ENCODE measurements around the gene SLC35F1. TPM values are rescaled to one million over a fixed set of nuclear protein-coding genes. Genes with fewer than 3 reads are reported as not detected.

SLC35F1 gene
- total and polyA plus RNA-seq, 2 donors (not counting 3 experiments of a cell fraction or from before 2014, with no cell fraction given) = not detected

GRCh38 chr6:118220429-118221128 is 313.5 kb downstream of the SLC35F1 start:
- CTCF ChIA-PET = no interaction called here
- POLR2A ChIA-PET = no interaction called here
- Histone ChIP-seq H3K4me2 (ENCODE audit: insufficient read depth, low read length) (no peak overlapping the region), H3K4me3 (replicated peaks in 1 of 3; ENCODE audit: insufficient read depth in 1 of 3, low read depth in 1 of 3, low read length in 3 of 3) (no peak overlapping the region), H3K9me3 (replicated peaks; ENCODE audit: control insufficient read depth, insufficient read depth, low read length) (no peaks in the 10 kb centered on the region), H2AFZ (ENCODE audit: low read depth, low read length) (no peak overlapping the region), H3K27ac (ENCODE audit: insufficient read depth, low read depth, low read length) (no peak overlapping the region), H4K20me1 (replicated peaks; ENCODE audit: control insufficient read depth, extremely low read depth, insufficient read depth, low read length) (no peaks in the 10 kb centered on the region), H3K36me3 (ENCODE audit: control insufficient read depth in 2 of 2, extremely low read depth in 1 of 2, insufficient read depth in 2 of 2, low read length in 2 of 2) (no peaks in the 10 kb centered on the region), H3K27me3 (ENCODE audit: control insufficient read depth in 2 of 2, insufficient read depth in 2 of 2, low read length in 2 of 2) (no peaks in the 10 kb centered on the region), H3K79me2 (ENCODE audit: control insufficient read depth, insufficient read depth, low read length) (no peaks in the 10 kb centered on the region), H3K9me1 (replicated peaks; ENCODE audit: control insufficient read depth, extremely low read depth, insufficient read depth, low read length) (no peaks in the 10 kb centered on the region), H3K9ac (replicated peaks; ENCODE audit: extremely low read depth, insufficient read depth, low read length) (no peak overlapping the region), H3K4me1 (ENCODE audit: control insufficient read depth, extremely low read depth, insufficient read depth, low read length) (no peaks in the 10 kb centered on the region)
- TF ChIP-seq MYC (IDR thresholded peaks at IDR 0.05; ENCODE audit: low read depth, low read length) (no peak), EZH2 (IDR thresholded peaks at IDR 0.05; ENCODE audit: borderline replicate concordance, low read depth, low read length, severe bottlenecking) (no peak), POLR2AphosphoS5 (IDR thresholded peaks at IDR 0.05; ENCODE audit: insufficient read depth, low read depth, low read length) (no peak), GATA2 (IDR thresholded peaks at IDR 0.05; ENCODE audit: insufficient read depth, insufficient read length, low read depth, low read length) (no peak), CTCF (IDR thresholded peaks at IDR 0.05; ENCODE audit: extremely low read depth in 1 of 2, insufficient read depth in 1 of 2, low read depth in 1 of 2, low read length in 2 of 2) (no peak), POLR2A (IDR thresholded peaks at IDR 0.05; ENCODE audit: low read depth, low read length) (no peak), JUN (IDR thresholded peaks at IDR 0.05; ENCODE audit: borderline replicate concordance, insufficient read depth, insufficient read length, low read depth) (no peak), FOS (IDR thresholded peaks at IDR 0.05; ENCODE audit: borderline replicate concordance, insufficient read depth, low read length) (no peak), MAX (IDR thresholded peaks at IDR 0.05; ENCODE audit: insufficient read depth, insufficient read length) (no peak)
- FAIRE-seq = no peak
- no TSS peak for BruUV-seq (replicated peaks)
- intact Hi-C loops (cut with micrococcal nuclease) (no loop called here), dilution Hi-C loops (cut with MboI; ENCODE audit: extremely low pct_ligation_motif_present, low sequenced_read_pairs) (no loop called here)
- no peak for DNase-seq (ENCODE audit: low read depth, low spot score)

Measured in endothelial cell of umbilical vein (primary cell).